H1 (cell line): ENCODE data around the gene CCNI. TPM values are rescaled to one million over a fixed set of nuclear protein-coding genes. Genes with fewer than 3 reads are reported as not detected.

Source experiments
- CTCF ChIA-PET: fragments of 300-600 bp; sonication (Branson Sonifier 250); formaldehyde crosslinking; loops from one replicate; lab custom pipeline; 2021; ENCODE audit not compliant: partially characterized antibody; lab: Charles Lee
- POLR2A ChIA-PET: fragments of 300-600 bp; sonication (Branson Sonifier 250); formaldehyde crosslinking; loops from one replicate; lab custom pipeline; 2021; ENCODE audit warnings: inconsistent platforms; ENCODE audit not compliant: partially characterized antibody; lab: Charles Lee
- DNase-seq, 2 experiments: peaks; one replicate each; pipeline versions ENCODE4 v3.0.0 to v3.0.0-alpha.2; 2010 to 2022; ENCODE audit warnings: low spot score in 2 of 2, low read depth in 1 of 2, mixed read lengths in 1 of 2
- FAIRE-seq: peaks from 2 replicates; lab custom pipeline; 2011; peaks lifted over from hg19 to GRCh38; lab: Jason Lieb, UNC
- H2AFZ ChIP-seq: 2 replicates; pipeline ENCODE4 v1.8.1; 2012; ENCODE audit warnings: low read length, inconsistent platforms
- H2AK5ac ChIP-seq: 2 replicates; pipeline ENCODE4 v1.6.1; 2013; ENCODE audit warnings: low read depth, low read length
- H2BK120ac ChIP-seq: replicated peaks from 2 replicates; pipeline ENCODE3; 2013; ENCODE audit warnings: low read depth, low read length, inconsistent platforms
- H2BK12ac ChIP-seq: 2 replicates; pipeline ENCODE4 v1.6.1; 2013; ENCODE audit warnings: low read depth, low read length
- H2BK15ac ChIP-seq: 2 replicates; pipeline ENCODE4 v1.6.1; 2013; ENCODE audit warnings: low read length
- H2BK20ac ChIP-seq: 2 replicates; pipeline ENCODE4 v1.6.1; 2013; ENCODE audit warnings: low read length
- H2BK5ac ChIP-seq: 2 replicates; pipeline ENCODE4 v1.6.1; 2013; ENCODE audit warnings: low read depth, low read length
- H3K14ac ChIP-seq: 2 replicates; pipeline ENCODE4 v1.6.1; 2013; ENCODE audit warnings: inconsistent platforms; ENCODE audit not compliant: insufficient read length
- H3K18ac ChIP-seq: 2 replicates; pipeline ENCODE4 v1.6.1; 2013; ENCODE audit warnings: low read length; ENCODE audit errors: extremely low read depth
- H3K23ac ChIP-seq: 2 replicates; pipeline ENCODE4 v1.6.1; 2013; ENCODE audit warnings: inconsistent platforms; ENCODE audit not compliant: insufficient read length
- H3K23me2 ChIP-seq: 2 replicates; pipeline ENCODE4 v1.6.1; 2013; ENCODE audit warnings: low read depth, low read length
- H3K27ac ChIP-seq: 2 replicates; pipeline ENCODE4 v1.6.1; 2011; ENCODE audit warnings: low read depth, low read length, inconsistent platforms
- H3K27me3 ChIP-seq, 4 experiments: replicated peaks in 1 of 4; 1 replicate in 1 of 4; 2 replicates in 3 of 4; pipeline versions ENCODE4 v1.6.1 to v1.8.1; 2011 to 2013; ENCODE audit warnings: low read length in 3 of 4, mild to moderate bottlenecking in 3 of 4, inconsistent platforms in 2 of 4, mixed read lengths in 2 of 4, moderate library complexity in 1 of 4; ENCODE audit not compliant: control insufficient read depth in 3 of 4, insufficient read depth in 3 of 4; ENCODE audit errors: extremely low read depth in 1 of 4
- H3K36me3 ChIP-seq, 4 experiments: 2 replicates each; pipeline versions ENCODE4 v1.6.1 to v1.8.1; 2011 to 2013; ENCODE audit warnings: mild to moderate bottlenecking in 4 of 4, low read length in 3 of 4, moderate library complexity in 2 of 4, control low read depth in 1 of 4, inconsistent platforms in 1 of 4; ENCODE audit not compliant: insufficient read depth in 4 of 4, control insufficient read depth in 2 of 4
- H3K4ac ChIP-seq: replicated peaks from 2 replicates; pipeline ENCODE3; 2013; ENCODE audit warnings: low read length, low read depth, mixed read lengths, inconsistent platforms; ENCODE audit not compliant: insufficient read length
- H3K4me1 ChIP-seq, 4 experiments: replicated peaks in 1 of 4; 1 replicate in 1 of 4; 2 replicates in 3 of 4; pipeline versions ENCODE4 v1.6.1 to v1.8.1; 2011 to 2013; ENCODE audit warnings: low read length in 3 of 4, inconsistent platforms in 2 of 4, mixed read lengths in 1 of 4; ENCODE audit not compliant: insufficient read depth in 4 of 4, control insufficient read depth in 3 of 4
- H3K4me2 ChIP-seq, 2 experiments: 2 replicates each; pipeline versions ENCODE4 v1.6.1 to v1.8.1; 2011 to 2013; ENCODE audit warnings: low read depth in 2 of 2, low read length in 2 of 2, control low read depth in 1 of 2, inconsistent platforms in 1 of 2, mild to moderate bottlenecking in 1 of 2; ENCODE audit not compliant: insufficient read depth in 1 of 2
- H3K4me3 ChIP-seq, 4 experiments: fragments of 200-600, 300-600 bp in 1 of 4; sonication (generic), shearing (Covaris generic), sonication (Bioruptor Twin) in 1 of 4; 2 replicates each; pipeline versions ENCODE4 v1.5.1 to v1.8.1; 2011 to 2016; ENCODE audit warnings: low read length in 4 of 4, low read depth in 3 of 4, control low read depth in 2 of 4, inconsistent platforms in 2 of 4, mild to moderate bottlenecking in 2 of 4, mixed read lengths in 1 of 4, moderate library complexity in 1 of 4; ENCODE audit not compliant: insufficient read depth in 2 of 4; ENCODE audit errors: extremely low read depth in 1 of 4
- H3K56ac ChIP-seq: replicated peaks from 2 replicates; pipeline ENCODE3; 2013; ENCODE audit warnings: low read depth, mild to moderate bottlenecking, mixed read lengths, low read length, inconsistent platforms; ENCODE audit not compliant: insufficient read length
- H3K79me1 ChIP-seq: 2 replicates; pipeline ENCODE4 v1.6.1; 2013; ENCODE audit warnings: low read depth, low read length, control low read depth
- H3K79me2 ChIP-seq, 2 experiments: 2 replicates each; pipeline versions ENCODE4 v1.6.1 to v1.8.1; 2012 to 2013; ENCODE audit warnings: low read length in 2 of 2, mild to moderate bottlenecking in 2 of 2, inconsistent platforms in 1 of 2; ENCODE audit not compliant: insufficient read depth in 2 of 2, control insufficient read depth in 1 of 2
- H3K9ac ChIP-seq, 4 experiments: replicated peaks in 1 of 4; 1 replicate in 1 of 4; 2 replicates in 3 of 4; pipeline versions ENCODE4 v1.6.1 to v1.8.1; 2011 to 2013; ENCODE audit warnings: low read depth in 3 of 4, low read length in 3 of 4, control low read depth in 2 of 4, mild to moderate bottlenecking in 2 of 4, moderate library complexity in 2 of 4, inconsistent platforms in 1 of 4; ENCODE audit errors: extremely low read depth in 1 of 4
- H3K9me3 ChIP-seq, 2 experiments: 2 replicates each; pipeline versions ENCODE4 v1.6.1 to v1.8.1; 2012 to 2013; ENCODE audit warnings: mild to moderate bottlenecking in 2 of 2, moderate library complexity in 2 of 2, control low read depth in 1 of 2, inconsistent platforms in 1 of 2, low read depth in 1 of 2, low read length in 1 of 2, mixed read lengths in 1 of 2; ENCODE audit not compliant: insufficient read depth in 2 of 2
- H4K20me1 ChIP-seq, 2 experiments: replicated peaks in 1 of 2; 2 replicates each; pipeline versions ENCODE3 to v1.8.1; 2011 to 2013; ENCODE audit warnings: inconsistent platforms in 2 of 2, low read length in 2 of 2, mild to moderate bottlenecking in 1 of 2; ENCODE audit not compliant: insufficient read depth in 2 of 2, control insufficient read depth in 1 of 2
- H4K5ac ChIP-seq: 2 replicates; pipeline ENCODE4 v1.6.1; 2013; ENCODE audit warnings: low read length, low read depth, mixed read lengths, inconsistent platforms; ENCODE audit not compliant: insufficient read length
- H4K8ac ChIP-seq: 2 replicates; pipeline ENCODE4 v1.8.0; 2013; ENCODE audit warnings: mild to moderate bottlenecking, moderate library complexity, low read length, inconsistent platforms; ENCODE audit not compliant: insufficient read depth; ENCODE audit errors: extremely low read depth
- H4K91ac ChIP-seq: replicated peaks from 2 replicates; pipeline ENCODE3; 2013; ENCODE audit warnings: low read length, mixed read lengths, inconsistent platforms; ENCODE audit not compliant: insufficient read length
- CHD2 ChIP-seq: IDR thresholded peaks from 2 replicates; pipeline ENCODE4 v1.6.1; 2012; ENCODE audit warnings: low read length, improper control_type of control experiment
- EGR1 ChIP-seq: IDR thresholded peaks from 2 replicates; pipeline ENCODE4 v1.6.1; 2011; ENCODE audit warnings: low read depth, low read length, borderline replicate concordance
- FOSL1 ChIP-seq: IDR thresholded peaks from 2 replicates; pipeline ENCODE4 v1.6.1; 2011; ENCODE audit warnings: mild to moderate bottlenecking, low read depth, low read length, moderate library complexity; ENCODE audit not compliant: insufficient read depth
- GABPA ChIP-seq: IDR thresholded peaks from 2 replicates; pipeline ENCODE4 v1.6.1; 2011; ENCODE audit warnings: mild to moderate bottlenecking, low read length, moderate library complexity, borderline replicate concordance; ENCODE audit not compliant: insufficient read depth
- NANOG ChIP-seq: IDR thresholded peaks from 2 replicates; pipeline ENCODE4 v1.6.1; 2011; ENCODE audit warnings: low read length, low read depth, mild to moderate bottlenecking, inconsistent platforms; ENCODE audit not compliant: insufficient read depth, poor library complexity, severe bottlenecking
- POLR2AphosphoS5 ChIP-seq: IDR thresholded peaks from 2 replicates; pipeline ENCODE4 v1.6.1; 2011; ENCODE audit warnings: low read depth, low read length
- RBBP5 ChIP-seq: IDR thresholded peaks from 2 replicates; pipeline ENCODE4 v1.7.1; 2012; ENCODE audit warnings: low read depth, mild to moderate bottlenecking, inconsistent platforms, low read length, moderate library complexity, borderline replicate concordance
- SIN3A ChIP-seq, 2 experiments: IDR thresholded peaks in 1 of 2; conservative IDR thresholded peaks in 1 of 2; 2 replicates each; pipeline ENCODE4 v1.6.1; 2011 to 2012; ENCODE audit warnings: low read length in 2 of 2, improper control_type of control experiment in 1 of 2, low read depth in 1 of 2, mild to moderate bottlenecking in 1 of 2
- TAF1 ChIP-seq: IDR thresholded peaks from 2 replicates; pipeline ENCODE4 v1.6.1; 2011; ENCODE audit warnings: mild to moderate bottlenecking, low read depth, low read length
- TEAD4 ChIP-seq: IDR thresholded peaks from 2 replicates; pipeline ENCODE4 v1.6.1; 2012; ENCODE audit warnings: low read depth, low read length, inconsistent platforms, mixed read lengths
- WGBS, 2 experiments: shearing (Covaris generic) in 1 of 2; methylation state at CpG; one replicate each; pipeline versions ENCODE4 v1.1.6 to v1.1.7; 2013 to 2015; ENCODE audit warnings: low lambda C conversion rate in 2 of 2, mixed read lengths in 2 of 2, inconsistent platforms in 1 of 2, low coverage in 1 of 2, missing lambda C conversion rate in 1 of 2; ENCODE audit not compliant: insufficient replicate concordance in 2 of 2, insufficient coverage in 1 of 2, insufficient read length in 1 of 2; ENCODE audit errors: extremely low coverage in 1 of 2, missing lambda C conversion rate in 1 of 2; 5-methylcytosine and 5-hydroxymethylcytosine counted together
- polyA plus RNA-seq, 7 experiments: library from polyadenylated mRNA; depleted of rRNA in 3 of 7; stranded (reverse) in 5 of 7; unstranded in 2 of 7; fragments of >200 nt in 5 of 7; fragments of 200-250 nt in 2 of 7; gene quantifications; 1 replicate in 5 of 7; 2 replicates in 1 of 7; 4 replicates in 1 of 7; pipeline versions ENCODE4 v1.2.1 to v1.2.3, GENCODE V29; 2011 to 2013; ENCODE audit warnings: missing spikeins in 2 of 7, mixed read lengths in 2 of 7
- total RNA-seq: library from RNA; stranded (reverse); fragmentation: NEBNext Ultra II Directional; extraction: Animal tissue kit (Norgen Biotek cat#: 25700); gene quantifications from 2 replicates; pipeline ENCODE4 v1.2.1, GENCODE V29; 2021
- TF ChIP-seq, protein P1 (sequence below): IDR thresholded peaks from 2 replicates; pipeline ENCODE4 v1.6.1; 2011; ENCODE audit warnings: low read depth, mild to moderate bottlenecking, low read length; ENCODE audit not compliant: insufficient read depth

The CCNI gene
- total and polyA plus RNA-seq, 2 of the 8 experiments (the other 6 are each of a cell fraction or from before 2014, with no cell fraction given): 97.8 to 234 TPM

DNA sequence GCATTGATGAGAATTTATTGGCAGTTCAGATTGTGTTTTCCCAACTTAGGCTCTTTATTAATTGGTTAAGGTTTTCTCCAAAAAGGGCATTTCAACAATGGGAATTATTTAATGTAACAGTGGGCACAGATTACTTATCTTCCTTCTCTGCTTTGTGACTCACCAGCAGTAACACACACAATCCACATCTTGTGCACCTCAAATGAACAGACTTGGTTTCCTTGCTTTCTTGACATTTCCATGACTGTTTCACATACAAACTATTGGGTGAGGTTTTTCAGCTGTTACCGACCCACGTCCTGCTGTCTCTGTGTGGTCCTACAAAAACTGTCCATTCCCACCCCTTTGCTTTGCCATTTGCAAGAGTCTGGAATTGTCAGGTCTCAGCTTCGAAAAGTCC lies 38.1 kb downstream of the CCNI start:
- Histone ChIP-seq H4K5ac (no peak overlapping the region), H3K23ac (no peak overlapping the region), H3K36me3 (peaks cover 4 to 16% (median 6%) of the 10 kb centered on the region in 4 experiments; a peak in 6 of 8 replicates), H4K91ac (no peak overlapping the region), H3K27me3 (no peaks in the 10 kb centered on the region), H4K8ac (no peak overlapping the region), H2BK120ac (no peak overlapping the region), H2BK12ac (no peak overlapping the region), H3K14ac (no peak overlapping the region), H4K20me1 (no peaks in the 10 kb centered on the region), H3K18ac (no peak overlapping the region), H3K79me2 (no peaks in the 10 kb centered on the region), H2BK5ac (no peak overlapping the region), H3K79me1 (no peaks in the 10 kb centered on the region), H3K4me1 (no peaks in the 10 kb centered on the region), H3K9ac (no peak overlapping the region), H3K27ac (no peak overlapping the region), H3K4me2 (no peak overlapping the region), H3K23me2 (no peaks in the 10 kb centered on the region), H3K56ac (no peak overlapping the region), H3K4ac (no peak overlapping the region), H2AK5ac (no peak overlapping the region), H2BK20ac (no peak overlapping the region), H2BK15ac (no peak overlapping the region), H3K4me3 (no peak overlapping the region), H3K9me3 (no peaks in the 10 kb centered on the region), H2AFZ (no peak overlapping the region)
- ChIA-PET CTCF (interaction anchor here (1.2 kb wide), 1 partner anchor 18 kb away, joined by 3 read pairs; no protein-coding TSS in a partner anchor), POLR2A (no interaction called here)
- no peak for TF ChIP-seq FOSL1
- no peak for TF ChIP-seq POLR2AphosphoS5
- TF ChIP-seq, protein P1, sequence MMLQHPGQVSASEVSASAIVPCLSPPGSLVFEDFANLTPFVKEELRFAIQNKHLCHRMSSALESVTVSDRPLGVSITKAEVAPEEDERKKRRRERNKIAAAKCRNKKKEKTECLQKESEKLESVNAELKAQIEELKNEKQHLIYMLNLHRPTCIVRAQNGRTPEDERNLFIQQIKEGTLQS: no peak
- no peak for TF ChIP-seq SIN3A (conservative IDR thresholded peaks at IDR 0.05 in 1 of 2, IDR thresholded peaks at IDR 0.05 in 1 of 2; ENCODE audit: low read depth in 1 of 2, low read length in 2 of 2)
- TF ChIP-seq CHD2: no peak
- no peak for TF ChIP-seq RBBP5
- TF ChIP-seq EGR1: no peak
- no peak for TF ChIP-seq TEAD4
- TF ChIP-seq NANOG: no peak
- no peak for TF ChIP-seq GABPA
- TF ChIP-seq TAF1: no peak
- DNase-seq: no peak
- FAIRE-seq: no peak
- WGBS, 2 experiments: 86% methylated on average over 3 of the region's 3 CpGs; no CpG with 5 or more reads in 1 of the 2 experiments
